ENCODE measurements around the gene TENT5C. TPM values are rescaled to one million over a fixed set of nuclear protein-coding genes. Genes with fewer than 3 reads are reported as not detected.

The TENT5C gene
- total RNA-seq, 1 experiment from 2014 or later: 1.4 TPM

DNA sequence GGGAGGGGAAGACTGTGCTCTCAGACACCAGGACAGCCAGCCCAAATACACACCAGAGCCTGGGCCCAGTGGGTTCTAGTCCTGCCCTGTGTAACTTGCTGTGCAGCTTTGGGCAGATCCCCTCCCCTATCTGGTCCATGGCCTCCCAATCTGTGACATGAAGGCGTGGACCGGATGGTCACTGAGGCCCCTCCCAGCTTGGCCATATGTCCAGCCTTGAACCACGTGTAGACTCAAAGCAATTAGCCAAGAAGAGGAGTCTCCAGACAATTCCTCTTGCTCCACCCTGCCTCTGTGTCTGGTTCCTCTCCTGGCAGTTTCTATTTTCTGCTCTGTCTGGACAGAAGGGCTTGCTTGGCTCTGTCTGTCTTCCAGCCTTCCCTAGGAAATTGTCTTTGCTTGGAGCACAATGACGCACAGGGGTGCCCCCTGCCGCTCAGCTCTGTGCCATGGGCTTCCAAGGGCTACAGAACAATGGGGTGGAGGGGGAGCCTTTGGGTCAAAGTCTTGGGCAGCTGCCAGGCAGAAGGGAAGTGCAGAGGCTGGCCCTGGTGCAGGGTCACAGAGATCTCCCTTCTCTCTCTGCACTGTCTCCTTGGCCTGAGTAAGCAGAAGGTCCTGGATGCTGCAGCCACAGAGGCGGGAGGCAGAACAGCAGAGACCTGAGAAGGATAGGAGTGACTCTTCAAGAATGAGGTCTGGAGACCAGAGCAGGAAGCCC is 66.1 kb downstream of the TENT5C start:
- CTCF ChIA-PET: interaction anchor here (1.0 to 1.9 kb wide), 5 partner anchors 9 to 137 kb away, joined by 3 to 6 read pairs (median 4); no protein-coding TSS in a partner anchor
- DNase-seq (ENCODE audit: low spot score) (peak; percentile 54), ATAC-seq (peak; percentile 74)
- no peaks in the 10 kb centered on the region for H3K27me3 Mint-ChIP-seq (ENCODE audit: low read depth)
- POLR2A ChIA-PET: no interaction called here
- H3K27ac Mint-ChIP-seq: no peak overlapping the region
- no peak overlapping the region for H3K4me3 Mint-ChIP-seq
- H3K36me3 Mint-ChIP-seq: no peaks in the 10 kb centered on the region
- TF ChIP-seq ZNF423 (CRISPR knock-in tag; IDR thresholded peaks at IDR 0.05): peak; percentile 57; the same call in 1 of the 2 replicates
- no peak for TF ChIP-seq TEAD1 (CRISPR knock-in tag; IDR thresholded peaks at IDR 0.05)
- no peak for TF ChIP-seq ZNF121 (CRISPR knock-in tag; IDR thresholded peaks at IDR 0.05)
- no peak for TF ChIP-seq ZNF416 (CRISPR knock-in tag; IDR thresholded peaks at IDR 0.05)
- TF ChIP-seq FOXP4 (CRISPR knock-in tag; IDR thresholded peaks at IDR 0.05): no peak
- H3K9me3 Mint-ChIP-seq: no peaks in the 10 kb centered on the region
- peaks cover 21% of the 10 kb centered on the region for H3K4me1 Mint-ChIP-seq

GRCh38 chr1:117672756-117673155 is 66.9 kb downstream of the TENT5C start:
- H3K4me3 Mint-ChIP-seq: no peak overlapping the region
- H3K27me3 Mint-ChIP-seq (ENCODE audit: low read depth): no peaks in the 10 kb centered on the region
- no peak for DNase-seq (ENCODE audit: low spot score)
- H3K4me1 Mint-ChIP-seq: peaks cover 19% of the 10 kb centered on the region
- no peak for ATAC-seq
- no peaks in the 10 kb centered on the region for H3K36me3 Mint-ChIP-seq
- no peaks in the 10 kb centered on the region for H3K9me3 Mint-ChIP-seq
- TF ChIP-seq CBFB (CRISPR knock-in tag; IDR thresholded peaks at IDR 0.05; ENCODE audit: low read depth) (no peak), E2F1 (CRISPR knock-in tag; IDR thresholded peaks at IDR 0.05) (no peak), ZSCAN18 (CRISPR knock-in tag; IDR thresholded peaks at IDR 0.05) (no peak), RELA (CRISPR knock-in tag; IDR thresholded peaks at IDR 0.05; ENCODE audit: borderline replicate concordance) (no peak), NFE2L1 (CRISPR knock-in tag; IDR thresholded peaks at IDR 0.05) (no peak), TP53 (CRISPR knock-in tag; IDR thresholded peaks at IDR 0.05) (no peak), ZNF416 (CRISPR knock-in tag; IDR thresholded peaks at IDR 0.05) (no peak)
- TF ChIP-seq, protein P1, sequence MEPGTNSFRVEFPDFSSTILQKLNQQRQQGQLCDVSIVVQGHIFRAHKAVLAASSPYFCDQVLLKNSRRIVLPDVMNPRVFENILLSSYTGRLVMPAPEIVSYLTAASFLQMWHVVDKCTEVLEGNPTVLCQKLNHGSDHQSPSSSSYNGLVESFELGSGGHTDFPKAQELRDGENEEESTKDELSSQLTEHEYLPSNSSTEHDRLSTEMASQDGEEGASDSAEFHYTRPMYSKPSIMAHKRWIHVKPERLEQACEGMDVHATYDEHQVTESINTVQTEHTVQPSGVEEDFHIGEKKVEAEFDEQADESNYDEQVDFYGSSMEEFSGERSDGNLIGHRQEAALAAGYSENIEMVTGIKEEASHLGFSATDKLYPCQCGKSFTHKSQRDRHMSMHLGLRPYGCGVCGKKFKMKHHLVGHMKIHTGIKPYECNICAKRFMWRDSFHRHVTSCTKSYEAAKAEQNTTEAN (CRISPR knock-in tag; IDR thresholded peaks at IDR 0.05): no peak
- no peak overlapping the region for H3K27ac Mint-ChIP-seq
- CTCF ChIA-PET: interaction anchor here (1.0 to 1.9 kb wide), 2 partner anchors 10 to 138 kb away, joined by 3 to 6 read pairs; no protein-coding TSS in a partner anchor
- POLR2A ChIA-PET: no interaction called here

GRCh38 chr1:117673405-117673804 is 67.6 kb downstream of the TENT5C start:
- H3K27me3 Mint-ChIP-seq (ENCODE audit: low read depth): no peaks in the 10 kb centered on the region
- no peak overlapping the region for H3K4me3 Mint-ChIP-seq
- POLR2A ChIA-PET: no interaction called here
- TF ChIP-seq ZBTB21 (CRISPR knock-in tag; IDR thresholded peaks at IDR 0.05; ENCODE audit: borderline replicate concordance) (no peak), ZNF416 (CRISPR knock-in tag; IDR thresholded peaks at IDR 0.05) (no peak), SP1 (CRISPR knock-in tag; conservative IDR thresholded peaks at IDR 0.05) (no peak), ELF4 (CRISPR knock-in tag; IDR thresholded peaks at IDR 0.05; ENCODE audit: low read depth) (no peak), IRF1 (CRISPR knock-in tag; IDR thresholded peaks at IDR 0.05) (no peak), MYBL2 (CRISPR knock-in tag; IDR thresholded peaks at IDR 0.05) (no peak)
- TF ChIP-seq, protein P2, sequence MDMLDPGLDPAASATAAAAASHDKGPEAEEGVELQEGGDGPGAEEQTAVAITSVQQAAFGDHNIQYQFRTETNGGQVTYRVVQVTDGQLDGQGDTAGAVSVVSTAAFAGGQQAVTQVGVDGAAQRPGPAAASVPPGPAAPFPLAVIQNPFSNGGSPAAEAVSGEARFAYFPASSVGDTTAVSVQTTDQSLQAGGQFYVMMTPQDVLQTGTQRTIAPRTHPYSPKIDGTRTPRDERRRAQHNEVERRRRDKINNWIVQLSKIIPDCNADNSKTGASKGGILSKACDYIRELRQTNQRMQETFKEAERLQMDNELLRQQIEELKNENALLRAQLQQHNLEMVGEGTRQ (CRISPR knock-in tag; IDR thresholded peaks at IDR 0.05): no peak
- TF ChIP-seq, protein P3, sequence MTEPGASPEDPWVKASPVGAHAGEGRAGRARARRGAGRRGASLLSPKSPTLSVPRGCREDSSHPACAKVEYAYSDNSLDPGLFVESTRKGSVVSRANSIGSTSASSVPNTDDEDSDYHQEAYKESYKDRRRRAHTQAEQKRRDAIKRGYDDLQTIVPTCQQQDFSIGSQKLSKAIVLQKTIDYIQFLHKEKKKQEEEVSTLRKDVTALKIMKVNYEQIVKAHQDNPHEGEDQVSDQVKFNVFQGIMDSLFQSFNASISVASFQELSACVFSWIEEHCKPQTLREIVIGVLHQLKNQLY (CRISPR knock-in tag; IDR thresholded peaks at IDR 0.05): no peak
- no peaks in the 10 kb centered on the region for H3K9me3 Mint-ChIP-seq
- no peak for ATAC-seq
- H3K27ac Mint-ChIP-seq: no peak overlapping the region
- H3K4me1 Mint-ChIP-seq: peaks cover 19% of the 10 kb centered on the region
- H3K36me3 Mint-ChIP-seq: no peaks in the 10 kb centered on the region
- CTCF ChIA-PET: interaction anchor here (1.2 to 1.9 kb wide), 5 partner anchors 23 to 138 kb away, joined by 3 to 6 read pairs (median 5); no protein-coding TSS in a partner anchor
- no peak for DNase-seq (ENCODE audit: low spot score)
